ENCODE data around the gene CCP110.

CCP110 gene

GRCh38 chr16:19595043-19595767 lies 71.5 kb downstream of the CCP110 start:
- Histone ChIP-seq H3K9me3 (ENCODE audit: severe bottlenecking) (no peaks in the 10 kb centered on the region), H3K27me3 (ENCODE audit: insufficient read depth, low read depth, severe bottlenecking) (no peaks in the 10 kb centered on the region), H3K27ac (peak overlapping the region; percentile 78), H3K36me3 (peaks cover 13% of the 10 kb centered on the region), H3K4me3 (ENCODE audit: low read depth, low read length) (peak overlapping the region; percentile 9; the same call in 1 of the 2 replicates)
- TF ChIP-seq CTCF (IDR thresholded peaks at IDR 0.05; ENCODE audit: low read depth, low read length), result no peak
- peak; percentile 84 for DNase-seq

GRCh38 chr16:19598805-19599510 lies 75.2 kb downstream of the CCP110 start:
- TF ChIP-seq CTCF (IDR thresholded peaks at IDR 0.05; ENCODE audit: low read depth, low read length), result no peak
- Histone ChIP-seq H3K27me3 (ENCODE audit: insufficient read depth, low read depth, severe bottlenecking) (no peaks in the 10 kb centered on the region), H3K27ac (no peak overlapping the region), H3K4me3 (ENCODE audit: low read depth, low read length) (no peak overlapping the region), H3K36me3 (peaks cover 12% of the 10 kb centered on the region), H3K9me3 (ENCODE audit: severe bottlenecking) (no peaks in the 10 kb centered on the region)
- no peak for DNase-seq

- Histone ChIP-seq H3K36me3 (peaks cover 8% of the 10 kb centered on the region), H3K27ac (no peak overlapping the region), H3K9me3 (ENCODE audit: severe bottlenecking) (no peaks in the 10 kb centered on the region), H3K27me3 (ENCODE audit: insufficient read depth, low read depth, severe bottlenecking) (no peaks in the 10 kb centered on the region), H3K4me3 (ENCODE audit: low read depth, low read length) (no peak overlapping the region)
- TF ChIP-seq CTCF (IDR thresholded peaks at IDR 0.05; ENCODE audit: low read depth, low read length), result no peak
- DNase-seq, result peak; percentile 12
These were observed 76.4 kb downstream of the CCP110 start for GRCh38 chr16:19599968-19600716.

- peak; percentile 9 for DNase-seq
- Histone ChIP-seq H3K36me3 (peaks cover 8% of the 10 kb centered on the region), H3K9me3 (ENCODE audit: severe bottlenecking) (no peaks in the 10 kb centered on the region), H3K27me3 (ENCODE audit: insufficient read depth, low read depth, severe bottlenecking) (no peaks in the 10 kb centered on the region), H3K27ac (no peak overlapping the region), H3K4me3 (ENCODE audit: low read depth, low read length) (no peak overlapping the region)
- TF ChIP-seq CTCF (IDR thresholded peaks at IDR 0.05; ENCODE audit: low read depth, low read length), result peak; percentile 47; the same call in 1 of the 2 replicates
These were observed 77.6 kb downstream of the CCP110 start for GRCh38 chr16:19601083-19601976.
